Activated naive CD8-positive, alpha-beta T cell treated with anti-CD3 and anti-CD28 coated beads, Interleukin-2, amount 50 U/mL, for 24 hours (primary cell): Measurements from ENCODE around the gene ITSN1.
"Not testable (repeated sequence)": the region's sequence is repeated elsewhere in the genome, so short reads cannot be mapped to it uniquely, and the experiment has no call there.

Source experiments
- ATAC-seq: fragments of 150-1000 bp; cut with Tn5 transposase; one replicate; pipeline ENCODE4 v1.10.0; 2021
- DNase-seq: peaks from one replicate; pipeline ENCODE4 v3.0.0; 2021
- H3K27ac Mint-ChIP-seq: one replicate; pipeline ENCODE4 v1.8.0; 2021; ENCODE audit warnings: mild to moderate bottlenecking, mixed read lengths
- H3K27me3 Mint-ChIP-seq: one replicate; pipeline ENCODE4 v1.8.0; 2021; ENCODE audit warnings: mixed read lengths
- H3K36me3 Mint-ChIP-seq: one replicate; pipeline ENCODE4 v1.8.0; 2021; ENCODE audit warnings: low read depth, mixed read lengths
- H3K4me1 Mint-ChIP-seq: one replicate; pipeline ENCODE4 v1.8.0; 2021; ENCODE audit warnings: mixed read lengths
- H3K4me3 Mint-ChIP-seq: one replicate; pipeline ENCODE4 v1.8.0; 2021; ENCODE audit warnings: mild to moderate bottlenecking, moderate library complexity, mixed read lengths
- H3K9me3 Mint-ChIP-seq: one replicate; pipeline ENCODE4 v1.8.0; 2021; ENCODE audit warnings: mixed read lengths

ITSN1 gene

DNA sequence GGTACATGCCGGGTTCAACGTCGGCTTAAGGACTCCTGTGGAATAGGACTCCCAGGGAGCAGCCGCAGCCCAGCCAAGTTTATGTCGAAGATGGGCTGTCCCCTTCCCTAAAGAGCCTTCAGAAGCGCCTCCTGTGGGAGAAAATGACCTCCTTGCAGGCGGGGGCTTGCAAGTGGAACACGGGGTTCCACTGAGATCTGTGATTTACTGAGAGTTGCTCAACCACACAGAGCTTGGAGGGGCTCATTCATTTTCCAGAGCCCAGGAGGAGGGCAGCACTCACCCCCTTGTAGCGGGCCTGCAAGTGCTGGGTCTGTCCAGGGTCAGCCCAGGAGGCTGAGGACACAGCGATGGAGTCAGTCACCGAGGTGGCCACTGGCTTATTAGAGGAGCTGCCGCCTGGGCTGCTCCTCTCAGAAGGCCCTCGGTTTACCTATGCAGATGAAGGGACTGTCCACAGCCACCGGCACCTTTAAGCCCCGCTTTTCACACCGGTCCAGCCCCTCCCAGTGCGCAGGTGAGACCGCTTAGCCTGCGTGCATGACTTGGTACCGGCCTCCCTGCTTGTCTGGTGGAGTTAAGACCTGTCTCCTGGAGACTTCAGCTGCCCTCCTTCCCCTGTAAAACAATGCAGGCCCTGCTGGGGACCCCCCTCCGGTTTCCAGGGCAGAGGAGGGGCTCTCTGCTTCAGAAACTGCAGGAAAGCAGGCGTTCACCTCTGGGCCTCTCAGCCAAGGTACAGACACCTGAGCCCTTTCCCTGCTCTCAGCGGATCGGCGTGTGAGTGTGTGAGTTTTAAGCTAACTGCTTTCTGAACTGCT is 215.8 kb downstream of the ITSN1 start:
- Mint-ChIP-seq H3K9me3 (no peaks in the 10 kb centered on the region), H3K27ac (no peak overlapping the region), H3K27me3 (peaks cover 2% of the 10 kb centered on the region), H3K4me3 (no peak overlapping the region), H3K4me1 (no peaks in the 10 kb centered on the region), H3K36me3 (no peaks in the 10 kb centered on the region)
- DNase-seq (no peak), ATAC-seq (no peak)

DNA sequence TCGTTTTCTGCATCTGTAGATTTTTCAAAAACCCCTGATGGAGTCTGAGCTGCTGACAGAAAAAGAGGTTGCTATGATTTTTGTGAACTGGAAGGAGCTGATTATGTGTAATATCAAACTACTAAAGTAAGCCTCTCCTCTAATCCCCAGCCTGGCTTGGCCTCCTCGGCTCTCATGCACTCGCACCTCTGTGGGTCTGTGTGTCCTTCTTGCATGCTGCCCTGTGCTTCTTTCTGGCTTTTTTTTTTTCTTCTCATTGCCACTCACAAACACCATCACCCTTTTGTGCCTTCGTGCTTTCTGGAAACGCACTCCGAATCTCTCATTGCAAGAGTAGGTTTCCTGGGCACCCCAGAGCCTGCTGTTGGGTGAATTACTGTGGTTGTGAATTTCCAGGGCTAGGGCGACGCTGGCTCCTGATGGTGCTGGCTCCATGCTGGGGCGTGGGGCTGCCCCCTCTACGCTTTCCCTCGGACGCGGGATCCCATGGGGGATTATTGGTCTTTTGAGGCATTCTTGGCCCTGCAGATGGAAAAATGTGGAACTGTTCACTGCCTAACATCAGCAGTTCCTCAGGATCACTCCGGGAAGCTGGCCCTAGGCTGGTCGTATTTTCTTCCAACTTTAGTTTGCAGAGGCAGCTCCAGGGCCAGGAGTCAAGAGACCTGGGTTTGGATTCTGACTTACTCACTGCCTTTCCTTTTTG is 216.5 kb downstream of the ITSN1 start:
- DNase-seq, result no peak
- H3K36me3 Mint-ChIP-seq, result no peaks in the 10 kb centered on the region
- no peaks in the 10 kb centered on the region for H3K4me1 Mint-ChIP-seq
- H3K9me3 Mint-ChIP-seq, result no peaks in the 10 kb centered on the region
- H3K4me3 Mint-ChIP-seq, result no peak overlapping the region
- H3K27me3 Mint-ChIP-seq, result peaks cover 2% of the 10 kb centered on the region
- no peak for ATAC-seq
- H3K27ac Mint-ChIP-seq, result no peak overlapping the region

DNA sequence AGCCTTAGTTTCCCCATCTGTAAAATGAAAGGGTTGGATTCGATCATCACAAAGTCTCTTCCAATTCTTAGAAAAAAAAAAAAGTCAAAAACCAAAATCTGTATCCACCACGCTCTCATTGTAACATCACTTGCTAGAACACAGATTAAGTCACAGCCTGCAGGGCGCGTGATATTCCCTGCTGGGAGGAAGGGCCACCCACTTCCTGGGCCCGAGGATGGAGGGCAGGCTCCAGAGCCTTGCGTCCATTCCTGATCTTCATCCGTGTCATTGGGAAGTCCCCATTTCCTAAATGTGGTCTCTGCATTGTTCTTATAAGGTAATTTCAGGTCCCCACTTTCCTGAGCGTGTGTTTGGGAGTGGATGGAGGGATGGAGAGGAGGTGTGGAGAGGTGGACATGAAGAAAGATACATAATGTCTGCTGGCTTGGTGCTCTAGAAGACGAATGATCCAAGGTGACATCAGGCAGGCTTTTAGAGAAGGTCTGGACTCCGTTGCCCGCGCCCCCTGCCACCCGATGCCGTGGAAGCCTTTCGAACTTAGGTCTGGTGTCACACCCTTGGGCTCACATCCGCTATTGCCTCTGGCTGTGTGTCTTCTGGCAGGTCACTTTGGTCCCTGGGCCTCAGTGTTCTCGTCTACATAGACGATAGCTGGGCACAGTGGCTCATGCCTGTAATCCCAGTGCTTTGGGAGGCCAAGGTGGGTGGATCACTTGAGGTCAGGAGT is 217.2 kb downstream of the ITSN1 start:
- H3K27me3 Mint-ChIP-seq, result peaks cover 2% of the 10 kb centered on the region
- no peaks in the 10 kb centered on the region for H3K36me3 Mint-ChIP-seq
- no peak overlapping the region for H3K27ac Mint-ChIP-seq
- ATAC-seq (no peak), DNase-seq (no peak)
- H3K9me3 Mint-ChIP-seq, result no peaks in the 10 kb centered on the region
- H3K4me3 Mint-ChIP-seq, result no peak overlapping the region
- no peaks in the 10 kb centered on the region for H3K4me1 Mint-ChIP-seq

- Mint-ChIP-seq H3K36me3 (no peaks in the 10 kb centered on the region), H3K27me3 (peaks cover 2% of the 10 kb centered on the region), H3K27ac (no peak overlapping the region), H3K4me1 (no peaks in the 10 kb centered on the region), H3K9me3 (no peaks in the 10 kb centered on the region), H3K4me3 (no peak overlapping the region)
- no peak for DNase-seq
- ATAC-seq, result no peak
These were observed 218.1 kb downstream of the ITSN1 start for GRCh38 chr21:33860332-33860879.

DNA sequence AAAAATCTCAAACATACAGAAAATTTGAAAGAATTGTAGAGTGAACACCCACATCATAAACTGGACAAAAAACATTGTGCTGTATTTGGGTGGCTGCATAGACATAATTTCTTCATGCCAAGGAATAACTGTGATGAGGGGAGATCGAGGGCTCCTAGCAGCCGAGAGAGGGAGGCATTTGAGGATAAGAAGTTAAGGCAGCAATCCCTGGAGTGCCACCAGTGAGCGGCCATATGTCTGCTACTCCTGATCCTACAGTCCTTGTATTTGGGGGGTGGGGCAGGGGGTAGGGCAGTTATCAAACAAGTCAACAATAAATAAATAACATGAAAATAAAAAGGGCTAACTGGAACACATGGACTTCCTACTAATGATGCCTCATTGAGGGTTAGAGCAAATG is 218.8 kb downstream of the ITSN1 start:
- Mint-ChIP-seq H3K27ac (no peak overlapping the region), H3K27me3 (peaks cover 2% of the 10 kb centered on the region), H3K4me1 (no peaks in the 10 kb centered on the region), H3K36me3 (no peaks in the 10 kb centered on the region), H3K4me3 (no peak overlapping the region), H3K9me3 (no peaks in the 10 kb centered on the region)
- DNase-seq (no peak), ATAC-seq (no peak)

- H3K27ac Mint-ChIP-seq, ATAC-seq, DNase-seq, H3K9me3 Mint-ChIP-seq, H3K4me3 Mint-ChIP-seq, H3K36me3 Mint-ChIP-seq, H3K4me1 Mint-ChIP-seq, H3K27me3 Mint-ChIP-seq: not testable (repeated sequence)
These were observed 220.9 kb downstream of the ITSN1 start for GRCh38 chr21:33863191-33863590.

DNA sequence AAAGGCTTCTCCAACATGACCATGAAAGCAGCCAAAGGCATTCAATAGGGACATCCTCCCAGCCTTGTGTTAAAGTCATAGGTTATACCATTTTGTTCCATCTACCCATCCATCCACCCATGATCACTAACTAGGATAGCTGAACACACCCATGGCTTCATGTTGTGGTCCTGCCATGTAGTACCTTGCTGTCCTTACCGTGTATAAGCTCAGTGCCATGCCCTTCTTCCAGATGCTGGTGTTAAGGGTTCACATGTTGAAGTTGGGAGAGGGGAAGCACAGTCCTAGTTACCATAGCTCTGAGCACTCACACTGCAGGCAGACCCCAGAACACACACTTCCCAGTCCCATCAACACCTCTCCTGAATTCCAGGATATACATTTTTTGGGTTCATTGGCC is 221.8 kb downstream of the ITSN1 start:
- ATAC-seq (no peak), DNase-seq (no peak)
- H3K27ac Mint-ChIP-seq, result no peak overlapping the region
- H3K4me3 Mint-ChIP-seq, result no peak overlapping the region
- H3K36me3 Mint-ChIP-seq, result no peaks in the 10 kb centered on the region
- no peaks in the 10 kb centered on the region for H3K4me1 Mint-ChIP-seq
- no peaks in the 10 kb centered on the region for H3K9me3 Mint-ChIP-seq
- peaks cover 2% of the 10 kb centered on the region for H3K27me3 Mint-ChIP-seq

DNA sequence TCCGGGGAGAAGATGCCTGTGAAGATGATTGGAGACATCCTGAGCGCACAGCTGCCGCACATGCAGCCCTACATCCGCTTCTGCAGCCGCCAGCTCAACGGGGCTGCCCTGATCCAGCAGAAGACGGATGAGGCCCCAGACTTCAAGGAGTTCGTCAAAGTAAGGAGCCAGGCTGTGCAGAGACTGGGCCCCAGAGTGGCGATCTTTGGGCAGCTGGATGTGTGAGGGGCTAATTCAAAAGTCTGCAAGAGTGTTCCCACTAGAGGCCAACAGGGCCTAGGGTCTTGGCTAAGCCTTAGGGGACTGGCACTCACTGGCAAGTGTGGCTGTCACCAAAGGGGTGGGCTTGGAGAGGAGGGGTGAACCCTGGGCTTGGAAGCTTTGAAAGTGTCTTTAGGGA is 222.9 kb downstream of the ITSN1 start:
- Mint-ChIP-seq H3K36me3 (no peaks in the 10 kb centered on the region), H3K27me3 (peaks cover 2% of the 10 kb centered on the region), H3K27ac (no peak overlapping the region), H3K4me1 (no peaks in the 10 kb centered on the region), H3K9me3 (no peaks in the 10 kb centered on the region), H3K4me3 (no peak overlapping the region)
- ATAC-seq (no peak), DNase-seq (no peak)

GRCh38 chr21:33865996-33866575 is 223.8 kb downstream of the ITSN1 start:
- no peak for ATAC-seq
- H3K9me3 Mint-ChIP-seq, result no peaks in the 10 kb centered on the region
- H3K27ac Mint-ChIP-seq, result no peak overlapping the region
- no peaks in the 10 kb centered on the region for H3K4me1 Mint-ChIP-seq
- H3K27me3 Mint-ChIP-seq, result peaks cover under 1% of the 10 kb centered on the region
- H3K36me3 Mint-ChIP-seq, result no peaks in the 10 kb centered on the region
- no peak overlapping the region for H3K4me3 Mint-ChIP-seq
- no peak for DNase-seq

- ATAC-seq (no peak), DNase-seq (no peak)
- Mint-ChIP-seq H3K27me3 (no peaks in the 10 kb centered on the region), H3K4me1 (no peaks in the 10 kb centered on the region), H3K4me3 (no peak overlapping the region), H3K27ac (no peak overlapping the region), H3K9me3 (no peaks in the 10 kb centered on the region), H3K36me3 (no peaks in the 10 kb centered on the region)
These were observed 224.5 kb downstream of the ITSN1 start for GRCh38 chr21:33866826-33867225.

DNA sequence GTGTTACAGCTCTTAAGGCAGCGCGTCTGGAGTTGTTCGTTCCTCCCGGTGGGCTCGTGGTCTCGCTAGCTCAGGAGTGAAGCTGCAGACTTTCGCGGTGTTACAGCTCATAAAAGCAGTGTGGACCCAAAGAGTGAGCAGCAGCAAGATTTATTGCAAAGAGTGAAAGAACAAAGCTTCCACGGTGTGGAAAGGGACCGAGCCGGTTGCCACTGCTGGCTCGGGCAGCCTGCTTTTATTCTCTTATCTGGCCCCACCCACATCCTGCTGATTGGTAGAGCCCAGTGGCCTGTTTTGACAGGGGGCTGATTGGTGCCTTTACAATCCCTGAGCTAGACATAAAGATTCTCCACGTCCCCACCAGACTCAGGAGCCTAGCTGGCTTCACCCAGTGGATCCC is 225.6 kb downstream of the ITSN1 start:
- not testable (repeated sequence) for H3K9me3 Mint-ChIP-seq, H3K27ac Mint-ChIP-seq, H3K36me3 Mint-ChIP-seq, H3K4me1 Mint-ChIP-seq, DNase-seq, H3K27me3 Mint-ChIP-seq, ATAC-seq
- H3K4me3 Mint-ChIP-seq, result peak overlapping the region; percentile 44

- DNase-seq (no peak), ATAC-seq (no peak)
- Mint-ChIP-seq H3K27me3 (no peaks in the 10 kb centered on the region), H3K36me3 (no peaks in the 10 kb centered on the region), H3K4me1 (no peaks in the 10 kb centered on the region), H3K27ac (no peak overlapping the region), H3K9me3 (no peaks in the 10 kb centered on the region), H3K4me3 (no peak overlapping the region)
These were observed 227.6 kb downstream of the ITSN1 start for GRCh38 chr21:33869873-33870272.

DNA sequence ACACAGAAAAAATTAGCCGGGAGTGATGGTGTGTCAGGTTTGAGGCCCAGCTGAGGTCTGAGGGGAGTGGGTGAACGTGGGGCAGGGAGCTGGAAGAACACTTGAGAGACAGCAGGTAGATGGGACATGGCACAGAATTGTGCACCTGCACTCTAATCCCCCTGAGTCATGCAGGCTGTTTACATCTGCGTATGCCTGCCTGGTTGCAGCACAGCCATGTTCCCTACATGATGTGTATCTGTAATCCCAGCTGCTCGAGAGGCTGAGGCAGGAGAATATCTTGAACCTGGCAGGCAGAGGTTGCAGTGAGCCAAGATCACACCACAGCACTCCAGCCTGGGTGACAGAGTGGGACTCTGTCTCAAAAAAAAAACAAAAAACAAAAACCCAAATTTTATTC is 228.5 kb downstream of the ITSN1 start:
- ATAC-seq, result no peak
- Mint-ChIP-seq H3K36me3 (no peaks in the 10 kb centered on the region), H3K27ac (no peak overlapping the region), H3K4me1 (no peaks in the 10 kb centered on the region), H3K27me3 (no peaks in the 10 kb centered on the region), H3K4me3 (no peak overlapping the region), H3K9me3 (no peaks in the 10 kb centered on the region)
- no peak for DNase-seq

GRCh38 chr21:33871171-33871570 is 228.9 kb downstream of the ITSN1 start:
- H3K4me1 Mint-ChIP-seq, result no peaks in the 10 kb centered on the region
- H3K4me3 Mint-ChIP-seq, result no peak overlapping the region
- H3K27ac Mint-ChIP-seq, result no peak overlapping the region
- no peaks in the 10 kb centered on the region for H3K9me3 Mint-ChIP-seq
- ATAC-seq (no peak), DNase-seq (no peak)
- peaks cover 3% of the 10 kb centered on the region for H3K27me3 Mint-ChIP-seq
- no peaks in the 10 kb centered on the region for H3K36me3 Mint-ChIP-seq
